ENCODE results near the gene TTC23. TPM values are rescaled to one million over a fixed set of nuclear protein-coding genes. Genes with fewer than 3 reads are reported as not detected.

The TTC23 gene
- total RNA-seq, 4 donors from 2014 or later, result 14.7 to 25.3 (median 19.3) TPM

GRCh38 chr15:99151156-99151555, 98.2 kb downstream of the TTC23 start:
- H3K27ac ChIP-seq (replicated peaks in 1 of 4), result peak overlapping the region in 2 of 4 donors; percentile 19 to 98
- H3K27me3 ChIP-seq, result no peaks in the 10 kb centered on the region
- TF ChIP-seq POLR2A (IDR thresholded peaks at IDR 0.05; ENCODE audit: low read depth), result no peak
- intact Hi-C loops (cut with DNase I), result no loop called here
- DNase-seq (ENCODE audit: extremely low spot score), result no peak
- peaks cover 0 to 20% (median 10%) of the 10 kb centered on the region in 4 donors for H3K36me3 ChIP-seq
- peaks cover 9 to 47% (median 30%) of the 10 kb centered on the region in 4 donors for H3K4me1 ChIP-seq
- 83% methylated on average over 2 of the region's 2 CpGs for WGBS
- H3K4me3 ChIP-seq, result no peak overlapping the region
- H3K9me3 ChIP-seq, result no peaks in the 10 kb centered on the region

DNA sequence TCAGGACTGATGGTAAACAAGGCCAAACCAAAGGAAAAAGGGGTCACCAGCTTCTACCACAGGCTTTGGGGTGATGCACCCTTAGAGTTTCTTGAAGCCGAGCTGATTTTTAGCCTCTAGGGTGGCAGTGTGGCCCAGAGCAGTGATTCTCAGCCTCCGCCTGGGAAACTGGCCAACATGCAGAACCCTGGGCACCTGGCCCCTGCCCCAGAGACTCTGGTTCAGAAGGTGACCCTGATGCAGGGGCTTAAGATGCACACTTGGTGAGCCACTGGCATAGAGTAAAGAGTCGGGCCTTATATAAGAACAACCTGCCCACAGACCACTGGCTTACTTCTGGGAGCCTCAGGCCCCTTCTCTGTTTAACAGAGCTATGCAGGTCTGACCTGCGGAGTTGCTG, 100.0 kb downstream of the TTC23 start:
- H3K9me3 ChIP-seq, result no peaks in the 10 kb centered on the region
- TF ChIP-seq EP300 (IDR thresholded peaks at IDR 0.05) (no peak), POLR2AphosphoS5 (IDR thresholded peaks at IDR 0.05) (peak in 1 of 2 donors; percentile 5), CTCF (IDR thresholded peaks at IDR 0.05) (no peak), POLR2A (IDR thresholded peaks at IDR 0.05; ENCODE audit: low read depth) (no peak)
- no peaks in the 10 kb centered on the region for H3K27me3 ChIP-seq
- H3K36me3 ChIP-seq, result peaks cover 0 to 19% (median 8%) of the 10 kb centered on the region in 4 donors
- intact Hi-C loops (cut with DNase I), result no loop called here
- no peak overlapping the region for H3K4me3 ChIP-seq
- DNase-seq (ENCODE audit: extremely low spot score), result no peak
- H3K4me1 ChIP-seq, result peaks cover 9 to 62% (median 47%) of the 10 kb centered on the region in 4 donors
- 94% methylated on average over 4 of the region's 4 CpGs for WGBS
- H3K27ac ChIP-seq (replicated peaks in 1 of 4), result peak overlapping the region; percentile 77 to 98 (median 97)

- WGBS, result 67% methylated on average over 7 of the region's 7 CpGs
- Histone ChIP-seq H3K4me3 (no peak overlapping the region), H3K9me3 (no peaks in the 10 kb centered on the region), H3K27ac (replicated peaks in 1 of 4) (peak overlapping the region; percentile 77 to 98 (median 97)), H3K27me3 (no peaks in the 10 kb centered on the region), H3K36me3 (peaks cover 0 to 19% (median 8%) of the 10 kb centered on the region in 4 donors), H3K4me1 (peaks cover 13 to 62% (median 53%) of the 10 kb centered on the region in 4 donors)
- DNase-seq (ENCODE audit: extremely low spot score), result no peak
- TF ChIP-seq EP300 (IDR thresholded peaks at IDR 0.05) (no peak), POLR2AphosphoS5 (IDR thresholded peaks at IDR 0.05) (peak; percentile 46 to 61)
- intact Hi-C loops (cut with DNase I), result no loop called here
Observed at GRCh38 chr15:99148851-99149276, 100.5 kb downstream of the TTC23 start.

- Histone ChIP-seq H3K4me3 (no peak overlapping the region), H3K27ac (replicated peaks in 1 of 4) (peak overlapping the region; percentile 97 to 98 (median 98)), H3K9me3 (no peaks in the 10 kb centered on the region), H3K36me3 (peaks cover 0 to 19% (median 8%) of the 10 kb centered on the region in 4 donors), H3K4me1 (peaks cover 21 to 84% (median 73%) of the 10 kb centered on the region in 4 donors), H3K27me3 (no peaks in the 10 kb centered on the region)
- DNase-seq (ENCODE audit: extremely low spot score), result no peak
- TF ChIP-seq POLR2AphosphoS5 (IDR thresholded peaks at IDR 0.05) (peak in 1 of 2 donors; percentile 49), CTCF (IDR thresholded peaks at IDR 0.05) (no peak), EP300 (IDR thresholded peaks at IDR 0.05) (no peak)
- 96% methylated on average over 4 of the region's 5 CpGs for WGBS
- intact Hi-C loops (cut with DNase I), result no loop called here
Observed at GRCh38 chr15:99146661-99147060, 102.7 kb downstream of the TTC23 start.

GRCh38 chr15:99145778-99146177, 103.6 kb downstream of the TTC23 start:
- Histone ChIP-seq H3K4me3 (no peak overlapping the region), H3K9me3 (no peaks in the 10 kb centered on the region), H3K27ac (replicated peaks in 1 of 4) (peak overlapping the region; percentile 97 to 98 (median 98)), H3K27me3 (no peaks in the 10 kb centered on the region), H3K36me3 (peaks cover 0 to 12% (median 3%) of the 10 kb centered on the region in 4 donors), H3K4me1 (peaks cover 21 to 84% (median 79%) of the 10 kb centered on the region in 4 donors)
- TF ChIP-seq POLR2AphosphoS5 (IDR thresholded peaks at IDR 0.05) (peak; percentile 50 to 78), EP300 (IDR thresholded peaks at IDR 0.05) (no peak)
- intact Hi-C loops (cut with DNase I), result no loop called here
- WGBS, result 72% methylated on average over 6 of the region's 6 CpGs
- DNase-seq (ENCODE audit: extremely low spot score), result no peak

DNA sequence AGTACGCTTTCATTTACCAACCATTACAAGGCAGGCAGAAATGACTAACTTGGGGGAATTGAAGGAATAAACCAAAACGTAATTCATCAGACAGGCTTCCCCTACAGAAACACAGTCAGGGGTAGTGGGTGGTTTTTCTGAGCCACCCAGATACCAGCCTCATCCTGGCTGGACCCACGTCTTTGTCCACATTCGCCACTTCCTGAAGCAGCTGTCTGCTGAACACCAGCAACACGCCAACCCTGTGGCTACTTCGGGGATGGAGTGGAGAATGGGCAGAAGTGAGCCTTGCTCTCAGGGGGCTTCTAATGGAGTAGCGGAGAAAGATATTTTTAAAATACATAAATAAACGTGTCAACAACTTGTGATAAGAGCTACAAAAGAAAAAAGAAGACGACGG, 104.4 kb downstream of the TTC23 start:
- intact Hi-C loops (cut with DNase I), result no loop called here
- H3K9me3 ChIP-seq, result no peaks in the 10 kb centered on the region
- no peak overlapping the region for H3K4me3 ChIP-seq
- TF ChIP-seq POLR2A (IDR thresholded peaks at IDR 0.05; ENCODE audit: low read depth), result no peak
- TF ChIP-seq POLR2AphosphoS5 (IDR thresholded peaks at IDR 0.05), result peak; percentile 11 to 33
- TF ChIP-seq EP300 (IDR thresholded peaks at IDR 0.05), result no peak
- no peak for TF ChIP-seq CTCF (IDR thresholded peaks at IDR 0.05)
- no peak for DNase-seq (ENCODE audit: extremely low spot score)
- WGBS, result 82% methylated on average over 10 of the region's 10 CpGs
- H3K27ac ChIP-seq (replicated peaks in 1 of 4), result peak overlapping the region; percentile 97 to 98 (median 98)
- no peaks in the 10 kb centered on the region for H3K27me3 ChIP-seq
- H3K36me3 ChIP-seq, result peaks cover 0 to 6% (median 1%) of the 10 kb centered on the region in 4 donors
- peaks cover 21 to 88% (median 81%) of the 10 kb centered on the region in 4 donors for H3K4me1 ChIP-seq
